IMR-90 (cell line): ENCODE results near the gene CH25H. TPM values are rescaled to one million over a fixed set of nuclear protein-coding genes. Genes with fewer than 3 reads are reported as not detected.
A peak's percentile ranks its signal among the peaks of the same experiment; 100 is the strongest.

Experiments used
- ATAC-seq: fragments of 200-7000 bp; cut with Tn5 transposase; 2 replicates; pipeline ENCODE4 v1.9.1; 2020; ENCODE audit warnings: low read depth, mild to moderate bottlenecking, moderate library complexity
- BruUV-seq: library from RNA; stranded (reverse); fragments of 400-500 nt; replicated peaks from 2 replicates; lab custom pipeline; 2021; lab: Mats Ljungman, UMichigan
- CTCF ChIA-PET: fragments of 300-600 bp; formaldehyde crosslinking; extraction: SDS; loops from one replicate; lab custom pipeline; 2021; ENCODE audit warnings: antibody characterized with exemption; lab: Yijun Ruan, JAX
- POLR2A ChIA-PET: fragments of 300-600 bp; sonication (Branson Sonifier 250); formaldehyde crosslinking; loops from one replicate; lab custom pipeline; 2022; ENCODE audit warnings: antibody characterized with exemption; ENCODE audit not compliant: unreplicated experiment; lab: Charles Lee
- DNase-seq: peaks from one replicate; pipeline ENCODE4 v3.0.0; 2013
- H2AFZ ChIP-seq: replicated peaks from 2 replicates; pipeline ENCODE3; 2013; ENCODE audit warnings: low read length, mild to moderate bottlenecking; ENCODE audit not compliant: poor library complexity
- H2AK5ac ChIP-seq: 2 replicates; pipeline ENCODE4 v1.6.1; 2013; ENCODE audit warnings: low read depth, low read length, inconsistent platforms
- H2AK9ac ChIP-seq: replicated peaks from 2 replicates; pipeline ENCODE3; 2013; ENCODE audit warnings: mild to moderate bottlenecking, low read depth, low read length, moderate library complexity; ENCODE audit not compliant: poor library complexity
- H2BK120ac ChIP-seq: 2 replicates; pipeline ENCODE4 v1.6.1; 2013; ENCODE audit warnings: low read depth, low read length, inconsistent platforms
- H2BK15ac ChIP-seq: 3 replicates; pipeline ENCODE4 v1.6.1; 2013; ENCODE audit warnings: low read depth, low read length, inconsistent platforms
- H2BK20ac ChIP-seq: 2 replicates; pipeline ENCODE4 v1.6.1; 2013; ENCODE audit warnings: low read depth, mild to moderate bottlenecking, inconsistent platforms, low read length, moderate library complexity
- H2BK5ac ChIP-seq: 2 replicates; pipeline ENCODE4 v1.6.1; 2013; ENCODE audit warnings: mild to moderate bottlenecking, low read depth, low read length, inconsistent platforms; ENCODE audit not compliant: poor library complexity, severe bottlenecking
- H3K14ac ChIP-seq: replicated peaks from 2 replicates; pipeline ENCODE4 v1.6.1; 2013; ENCODE audit warnings: low read depth, low read length, inconsistent platforms
- H3K18ac ChIP-seq: 2 replicates; pipeline ENCODE4 v1.6.1; 2013; ENCODE audit warnings: low read depth, low read length, control low read depth
- H3K23ac ChIP-seq: 2 replicates; pipeline ENCODE4 v1.6.1; 2013; ENCODE audit warnings: low read depth, low read length, inconsistent platforms
- H3K27ac ChIP-seq: 2 replicates; pipeline ENCODE4 v1.5.1; 2013; ENCODE audit warnings: mild to moderate bottlenecking, control low read depth, low read length; ENCODE audit not compliant: insufficient read depth
- H3K27me3 ChIP-seq: 2 replicates; pipeline ENCODE4 v1.6.1; 2013; ENCODE audit warnings: low read length; ENCODE audit not compliant: control insufficient read depth, insufficient read depth
- H3K36me3 ChIP-seq: 2 replicates; pipeline ENCODE4 v1.6.1; 2013; ENCODE audit warnings: low read length, mixed read lengths; ENCODE audit not compliant: control insufficient read depth, insufficient read depth
- H3K4ac ChIP-seq: 2 replicates; pipeline ENCODE4 v1.6.1; 2013; ENCODE audit warnings: low read depth, low read length, inconsistent platforms
- H3K4me1 ChIP-seq: 2 replicates; pipeline ENCODE4 v1.6.1; 2013; ENCODE audit warnings: low read length, mixed read lengths; ENCODE audit not compliant: control insufficient read depth, insufficient read depth
- H3K4me2 ChIP-seq: 2 replicates; pipeline ENCODE4 v1.6.1; 2013; ENCODE audit warnings: low read depth, mild to moderate bottlenecking, control low read depth, low read length, moderate library complexity
- H3K4me3 ChIP-seq: 2 replicates; pipeline ENCODE4 v1.5.1; 2013; ENCODE audit warnings: low read depth, mild to moderate bottlenecking, control low read depth, low read length, moderate library complexity; ENCODE audit not compliant: insufficient read depth
- H3K56ac ChIP-seq: 2 replicates; pipeline ENCODE4 v1.6.1; 2013; ENCODE audit warnings: low read length, inconsistent platforms; ENCODE audit not compliant: insufficient read depth; ENCODE audit errors: extremely low read depth
- H3K79me1 ChIP-seq, 2 experiments: 2 replicates each; pipeline ENCODE4 v1.6.1; 2013; ENCODE audit warnings: low read length in 2 of 2, inconsistent platforms in 1 of 2, low read depth in 1 of 2
- H3K9ac ChIP-seq: 2 replicates; pipeline ENCODE4 v1.6.1; 2013; ENCODE audit warnings: low read depth, low read length, control low read depth
- H3K9me1 ChIP-seq: 2 replicates; pipeline ENCODE4 v1.6.1; 2013; ENCODE audit warnings: low read length, inconsistent platforms; ENCODE audit not compliant: insufficient read depth
- H3K9me3 ChIP-seq: 2 replicates; pipeline ENCODE4 v1.6.1; 2013; ENCODE audit warnings: low read length; ENCODE audit not compliant: control insufficient read depth, insufficient read depth
- H4K20me1 ChIP-seq: 2 replicates; pipeline ENCODE4 v1.6.1; 2013; ENCODE audit warnings: low read length, inconsistent platforms; ENCODE audit not compliant: insufficient read depth
- H4K5ac ChIP-seq: 2 replicates; pipeline ENCODE4 v1.6.1; 2013; ENCODE audit warnings: mild to moderate bottlenecking, low read depth, low read length, control low read depth
- H4K8ac ChIP-seq, 2 experiments: 2 replicates each; pipeline ENCODE4 v1.6.1; 2013; ENCODE audit warnings: low read depth in 2 of 2, low read length in 2 of 2, control low read depth in 1 of 2, inconsistent platforms in 1 of 2
- H4K91ac ChIP-seq: 2 replicates; pipeline ENCODE4 v1.6.1; 2013; ENCODE audit warnings: low read depth, low read length, inconsistent platforms; ENCODE audit not compliant: insufficient read depth
- BHLHE40 ChIP-seq: fragments of 150-350 bp; IDR thresholded peaks from 2 replicates; pipeline ENCODE4 v1.6.1; 2016; ENCODE audit warnings: mild to moderate bottlenecking, low read depth, low read length
- CEBPB ChIP-seq: IDR thresholded peaks from 2 replicates; pipeline ENCODE4 v1.6.1; 2012; ENCODE audit warnings: low read depth, low read length, improper control_type of control experiment
- CHD1 ChIP-seq: IDR thresholded peaks from 2 replicates; pipeline ENCODE4 v1.6.1; 2012; ENCODE audit warnings: low read depth, low read length, improper control_type of control experiment
- FOS ChIP-seq: fragments of 150-350 bp; IDR thresholded peaks from 2 replicates; pipeline ENCODE4 v1.6.1; 2016; ENCODE audit warnings: low read depth, low read length
- MAFK ChIP-seq: IDR thresholded peaks from 2 replicates; pipeline ENCODE4 v1.6.1; 2012; ENCODE audit warnings: low read depth, low read length, improper control_type of control experiment
- MAZ ChIP-seq: IDR thresholded peaks from 2 replicates; pipeline ENCODE4 v1.6.1; 2012; ENCODE audit warnings: low read depth, mild to moderate bottlenecking, low read length, improper control_type of control experiment, moderate library complexity, borderline replicate concordance
- MXI1 ChIP-seq: IDR thresholded peaks from 2 replicates; pipeline ENCODE4 v1.6.1; 2012; ENCODE audit warnings: low read depth, mild to moderate bottlenecking, low read length, moderate library complexity, borderline replicate concordance
- NFE2L2 ChIP-seq: fragments of 150-350 bp; IDR thresholded peaks from 2 replicates; pipeline ENCODE4 v1.6.1; 2016; ENCODE audit warnings: low read depth, mild to moderate bottlenecking, low read length
- POLR2A ChIP-seq: IDR thresholded peaks from 2 replicates; pipeline ENCODE4 v1.6.1; 2012; ENCODE audit warnings: mild to moderate bottlenecking, low read depth, low read length
- RCOR1 ChIP-seq: IDR thresholded peaks from 2 replicates; pipeline ENCODE4 v1.6.1; 2012; ENCODE audit warnings: mild to moderate bottlenecking, low read length, improper control_type of control experiment; ENCODE audit not compliant: insufficient replicate concordance
- RFX5 ChIP-seq: IDR thresholded peaks from 2 replicates; pipeline ENCODE4 v1.8.0; 2012; ENCODE audit warnings: low read depth, mild to moderate bottlenecking, low read length, moderate library complexity
- SMC3 ChIP-seq: fragments of 150-350 bp; IDR thresholded peaks from 2 replicates; pipeline ENCODE4 v1.6.1; 2016; ENCODE audit warnings: low read depth, mild to moderate bottlenecking, antibody characterized with exemption, low read length, moderate library complexity
- WGBS, 2 experiments: methylation state at CpG; one replicate each; pipeline versions ENCODE4 v1.1.5 to v1.1.7; 2013; ENCODE audit warnings: missing lambda C conversion rate in 2 of 2; ENCODE audit not compliant: insufficient read length in 1 of 2; ENCODE audit errors: extremely low coverage in 2 of 2; 5-methylcytosine and 5-hydroxymethylcytosine counted together
- dilution Hi-C: fragments of 300-500 bp; cut with HindIII; formaldehyde crosslinking; loops from one replicate; pipeline ENCODE4 v1.14.3; 2018; ENCODE audit warnings: low sequenced_read_pairs; ENCODE audit not compliant: unreplicated experiment
- in situ Hi-C: fragments of 300-500 bp; cut with MboI; formaldehyde crosslinking; loops from 3 replicates; pipeline ENCODE4 v1.14.3; 2019; ENCODE audit warnings: low sequenced_read_pairs, inconsistent platforms, mixed read lengths
- intact Hi-C: fragments of 100-400 bp; cut with micrococcal nuclease; formaldehyde crosslinking; loops from 2 replicates; pipeline ENCODE4 v1.10.0; 2022
- polyA plus RNA-seq, 3 experiments: library from polyadenylated mRNA; depleted of rRNA; stranded (reverse); fragments of >200 nt; gene quantifications; 2 replicates each; pipeline ENCODE4 v1.2.3, GENCODE V29; 2012; ENCODE audit warnings: low replicate concordance in 1 of 3
- total RNA-seq: library from RNA; depleted of rRNA; stranded (reverse); fragments of >200 nt; gene quantifications from 2 replicates; pipeline ENCODE4 v1.2.3, GENCODE V29; 2012
- TF ChIP-seq, protein P1 (sequence below): conservative IDR thresholded peaks from 2 replicates; pipeline ENCODE4 v1.5.1; 2012; ENCODE audit warnings: mild to moderate bottlenecking, low read depth, low read length, improper control_type of control experiment
- TF ChIP-seq, protein P2 (sequence below): fragments of 150-350 bp; IDR thresholded peaks from 2 replicates; pipeline ENCODE4 v1.6.1; 2017; ENCODE audit warnings: mild to moderate bottlenecking, antibody characterized with exemption, low read length, low read depth
- TF ChIP-seq, protein P3 (sequence below): fragments of 150-350 bp; IDR thresholded peaks from 2 replicates; pipeline ENCODE4 v1.6.1; 2016; ENCODE audit warnings: low read depth, mild to moderate bottlenecking, low read length, moderate library complexity, borderline replicate concordance

CH25H gene
- total and polyA plus RNA-seq, 2 of the 4 experiments (the other 2 are of a cell fraction): 0.12 to 0.18 TPM

DNA sequence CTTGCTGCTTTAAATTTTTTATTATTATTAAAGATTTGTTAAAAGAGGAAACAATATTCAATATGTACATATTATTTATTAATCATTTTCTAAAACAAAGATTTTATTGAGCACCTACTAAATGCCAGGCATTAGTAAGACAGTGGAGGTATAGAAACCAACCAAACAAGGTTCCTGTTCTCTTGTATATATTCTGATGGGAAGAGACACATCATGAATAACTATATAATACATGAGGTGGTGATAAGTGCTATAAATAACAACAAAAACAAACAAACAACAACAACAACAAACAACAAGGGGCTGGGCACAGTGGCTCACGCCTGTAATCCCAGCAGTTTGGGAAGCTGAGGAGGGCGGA is 45.1 kb upstream of the CH25H start:
- Histone ChIP-seq H4K8ac (no peak overlapping the region; a peak in 1 of 4 replicates), H4K91ac (no peak overlapping the region), H2BK120ac (no peak overlapping the region), H3K36me3 (no peaks in the 10 kb centered on the region), H3K27ac (no peak overlapping the region), H2BK5ac (no peak overlapping the region), H3K4me2 (0 out of 2 replicates have a peak overlapping the region, but pooled peaks have one; percentile 42), H4K5ac (no peak overlapping the region), H3K9ac (no peak overlapping the region), H3K4me1 (no peaks in the 10 kb centered on the region), H3K9me3 (peaks cover 3% of the 10 kb centered on the region; the same call in 1 of the 2 replicates), H3K4ac (no peak overlapping the region), H2BK15ac (no peak overlapping the region), H2AFZ (no peak overlapping the region), H3K23ac (no peak overlapping the region), H3K18ac (no peak overlapping the region), H2BK20ac (no peak overlapping the region), H3K27me3 (peaks cover 2% of the 10 kb centered on the region; the same call in 1 of the 2 replicates), H2AK5ac (no peak overlapping the region), H4K20me1 (no peaks in the 10 kb centered on the region), H3K56ac (no peak overlapping the region), H3K9me1 (no peaks in the 10 kb centered on the region), H3K14ac (no peak overlapping the region), H3K4me3 (peak overlapping the region; percentile 3; the same call in 1 of the 2 replicates), H3K79me1 (peaks cover 3 to 6% of the 10 kb centered on the region in 2 experiments; a peak in 2 of 4 replicates), H2AK9ac (no peak overlapping the region)
- in situ Hi-C loops (no loop called here), dilution Hi-C loops (no loop called here), intact Hi-C loops (no loop called here)
- TF ChIP-seq SMC3: no peak
- no peak for TF ChIP-seq RFX5
- TF ChIP-seq FOS: no peak
- TF ChIP-seq CEBPB: no peak
- TF ChIP-seq, protein P1, sequence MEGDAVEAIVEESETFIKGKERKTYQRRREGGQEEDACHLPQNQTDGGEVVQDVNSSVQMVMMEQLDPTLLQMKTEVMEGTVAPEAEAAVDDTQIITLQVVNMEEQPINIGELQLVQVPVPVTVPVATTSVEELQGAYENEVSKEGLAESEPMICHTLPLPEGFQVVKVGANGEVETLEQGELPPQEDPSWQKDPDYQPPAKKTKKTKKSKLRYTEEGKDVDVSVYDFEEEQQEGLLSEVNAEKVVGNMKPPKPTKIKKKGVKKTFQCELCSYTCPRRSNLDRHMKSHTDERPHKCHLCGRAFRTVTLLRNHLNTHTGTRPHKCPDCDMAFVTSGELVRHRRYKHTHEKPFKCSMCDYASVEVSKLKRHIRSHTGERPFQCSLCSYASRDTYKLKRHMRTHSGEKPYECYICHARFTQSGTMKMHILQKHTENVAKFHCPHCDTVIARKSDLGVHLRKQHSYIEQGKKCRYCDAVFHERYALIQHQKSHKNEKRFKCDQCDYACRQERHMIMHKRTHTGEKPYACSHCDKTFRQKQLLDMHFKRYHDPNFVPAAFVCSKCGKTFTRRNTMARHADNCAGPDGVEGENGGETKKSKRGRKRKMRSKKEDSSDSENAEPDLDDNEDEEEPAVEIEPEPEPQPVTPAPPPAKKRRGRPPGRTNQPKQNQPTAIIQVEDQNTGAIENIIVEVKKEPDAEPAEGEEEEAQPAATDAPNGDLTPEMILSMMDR: no peak
- TF ChIP-seq, protein P2, sequence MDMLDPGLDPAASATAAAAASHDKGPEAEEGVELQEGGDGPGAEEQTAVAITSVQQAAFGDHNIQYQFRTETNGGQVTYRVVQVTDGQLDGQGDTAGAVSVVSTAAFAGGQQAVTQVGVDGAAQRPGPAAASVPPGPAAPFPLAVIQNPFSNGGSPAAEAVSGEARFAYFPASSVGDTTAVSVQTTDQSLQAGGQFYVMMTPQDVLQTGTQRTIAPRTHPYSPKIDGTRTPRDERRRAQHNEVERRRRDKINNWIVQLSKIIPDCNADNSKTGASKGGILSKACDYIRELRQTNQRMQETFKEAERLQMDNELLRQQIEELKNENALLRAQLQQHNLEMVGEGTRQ: no peak
- no peak for TF ChIP-seq MAFK
- TF ChIP-seq POLR2A: no peak
- TF ChIP-seq MAZ: no peak
- no peak for TF ChIP-seq BHLHE40
- TF ChIP-seq CHD1: no peak
- TF ChIP-seq, protein P3, sequence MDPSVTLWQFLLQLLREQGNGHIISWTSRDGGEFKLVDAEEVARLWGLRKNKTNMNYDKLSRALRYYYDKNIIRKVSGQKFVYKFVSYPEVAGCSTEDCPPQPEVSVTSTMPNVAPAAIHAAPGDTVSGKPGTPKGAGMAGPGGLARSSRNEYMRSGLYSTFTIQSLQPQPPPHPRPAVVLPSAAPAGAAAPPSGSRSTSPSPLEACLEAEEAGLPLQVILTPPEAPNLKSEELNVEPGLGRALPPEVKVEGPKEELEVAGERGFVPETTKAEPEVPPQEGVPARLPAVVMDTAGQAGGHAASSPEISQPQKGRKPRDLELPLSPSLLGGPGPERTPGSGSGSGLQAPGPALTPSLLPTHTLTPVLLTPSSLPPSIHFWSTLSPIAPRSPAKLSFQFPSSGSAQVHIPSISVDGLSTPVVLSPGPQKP: no peak
- no peak for TF ChIP-seq MXI1
- TF ChIP-seq NFE2L2: no peak
- TF ChIP-seq RCOR1: no peak
- no TSS peak for BruUV-seq
- POLR2A ChIA-PET: no interaction called here
- ATAC-seq (no peak), DNase-seq (no peak)
- WGBS, 2 experiments: no CpG with 5 or more reads among the region's 2 CpGs
- CTCF ChIA-PET: no interaction called here
